Heart left ventricle (tissue), 16 donors: ENCODE data around the gene GRM8. TPM values are rescaled to one million over a fixed set of nuclear protein-coding genes. Genes with fewer than 3 reads are reported as not detected.

ENCODE experiments used
- ATAC-seq, 4 donors: fragments of 200-7000 bp; cut with Tn5 transposase; one replicate each; pipeline ENCODE4 v1.9.1; 2020 to 2022; ENCODE audit warnings: moderate library complexity in 4 of 4, mild to moderate bottlenecking in 3 of 4, moderate number of reproducible peaks in 1 of 4
- DNase-seq, 5 donors: peaks; one replicate each; pipeline ENCODE4 v3.0.0-alpha.2; 2020
- H3K27ac ChIP-seq, 12 donors: fragments of 200-600 bp; sonication (generic) in 4 of 12; one replicate each; pipeline versions ENCODE4 v1.5.0 to v1.8.0; 2016 to 2022; ENCODE audit warnings: mild to moderate bottlenecking in 2 of 12
- H3K27me3 ChIP-seq, 9 donors: fragments of 200-600 bp; sonication (generic) in 2 of 9; one replicate each; pipeline versions ENCODE4 v1.5.1 to v1.8.0; 2016 to 2022; ENCODE audit warnings: mild to moderate bottlenecking in 3 of 9
- H3K36me3 ChIP-seq, 9 donors: fragments of 200-600 bp; sonication (generic) in 2 of 9; one replicate each; pipeline versions ENCODE4 v1.5.0 to v1.8.0; 2018 to 2022; ENCODE audit warnings: mild to moderate bottlenecking in 2 of 9
- H3K4me1 ChIP-seq, 12 donors: fragments of 200-600 bp; sonication (generic) in 4 of 12; one replicate each; pipeline versions ENCODE4 v1.5.0 to v1.8.0; 2016 to 2022; ENCODE audit warnings: mild to moderate bottlenecking in 3 of 12
- H3K4me3 ChIP-seq, 12 donors: fragments of 200-600 bp; sonication (generic) in 4 of 12; one replicate each; pipeline versions ENCODE4 v1.5.0 to v1.8.0; 2017 to 2022; ENCODE audit warnings: mild to moderate bottlenecking in 9 of 12, moderate library complexity in 4 of 12
- H3K9me3 ChIP-seq, 12 donors: fragments of 200-600 bp; sonication (generic) in 4 of 12; one replicate each; pipeline versions ENCODE4 v1.5.0 to v1.8.0; 2016 to 2022; ENCODE audit warnings: mild to moderate bottlenecking in 1 of 12
- CTCF ChIP-seq, 12 donors: fragments of 200-600 bp; sonication (generic) in 4 of 12; IDR thresholded peaks; one replicate each; pipeline versions ENCODE4 v1.5.0 to v1.8.0; 2018 to 2022; ENCODE audit warnings: antibody characterized with exemption in 12 of 12, mild to moderate bottlenecking in 5 of 12
- POLR2A ChIP-seq, 2 donors: fragments of 450-650 bp; IDR thresholded peaks; one replicate each; pipeline ENCODE4 v1.6.1; 2017; ENCODE audit warnings: antibody characterized with exemption in 2 of 2, mild to moderate bottlenecking in 2 of 2, moderate library complexity in 2 of 2
- WGBS, 4 donors: extraction: QIAGEN DNeasy Blood & Tissue Kit in 2 of 4; methylation state at CpG; one replicate each; pipeline versions ENCODE4 v1.1.5 to v1.1.7; 2013 to 2018; 5-methylcytosine and 5-hydroxymethylcytosine counted together
- intact Hi-C, 10 donors: fragments of 100-400 bp; cut with DNase I; formaldehyde crosslinking; loops; one replicate each; pipeline versions ENCODE4 v1.11.1 to v1.14.2; 2022
- polyA plus RNA-seq, 2 donors: library from polyadenylated mRNA; stranded (reverse); fragments of 200-250 nt; gene quantifications; one replicate each; pipeline ENCODE4 v1.2.3, GENCODE V29; 2013
- total RNA-seq, 9 donors: library from RNA; depleted of rRNA in 2 of 9; stranded (reverse); fragments of >200 nt in 2 of 9; fragmentation: NEBNext Ultra II Directional in 3 of 9; extraction: Animal tissue kit (Norgen Biotek cat#: 25700) in 3 of 9; gene quantifications; one replicate each; pipeline versions ENCODE4 v1.1.0 to v1.2.4, GENCODE V29; 2016 to 2023
- donor health status: ischemic (EF 13 %, LVEDD 7.1; RV severe dilation, severe dysfunction).
- donor health status: healthy with polysubstance abuse.
- donor health status: DM: no; HTN: yes; CAD: no.
- donor health status: DM: no; HTN: no; CAD: no.
- donor health status: ischemic (EF 25% LVEDD 6.9; RV normal size, moderate dysfunction).
- donor health status: ischemic (EF 25% LVEDD 5.7; RV mildly dilated, moderate dysfunction).
- donor health status: healthy.
- donor health status: DM: yes; HTN: yes; CAD: no.
- donor health status: ischemic (EF 35%, LVEDD 5.7; RV mildly dilated, moderate dysfunction).
- donor health status: nonischemic (EF 11% LVEDD 7.7; RV severe dilation, severe dysfunction).
- donor health status: DM: yes; HTN: yes; CAD: no.
- donor health status: PGD.
- donor health status: ischemic (EF 29% LVEDD 5.4; RV normal size, mild dysfunction).
- donor health status: nonischemic (EF 23%, LVEDD 6.1; RV moderate dilation, normal function).

Gene GRM8
- total and polyA plus RNA-seq, 11 donors: 0.21 to 0.75 (median 0.32) TPM; not detected in 5

- Histone ChIP-seq H3K4me1 (peaks cover 0 to 9% (median 0%) of the 10 kb centered on the region in 12 donors), H3K27ac (no peak overlapping the region), H3K4me3 (no peak overlapping the region), H3K9me3 (no peaks in the 10 kb centered on the region), H3K27me3 (no peaks in the 10 kb centered on the region), H3K36me3 (no peaks in the 10 kb centered on the region)
- intact Hi-C loops: no loop called here
- DNase-seq (no peak), ATAC-seq (no peak)
- TF ChIP-seq POLR2A (IDR thresholded peaks at IDR 0.05): no peak
These were observed 553.0 kb downstream of the GRM8 start for GRCh38 chr7:126699707-126700106.

GRCh38 chr7:126698909-126699308 lies 553.8 kb downstream of the GRM8 start:
- H3K4me1 ChIP-seq: peaks cover 0 to 9% (median 0%) of the 10 kb centered on the region in 12 donors
- ATAC-seq (no peak), DNase-seq (no peak)
- no peak overlapping the region for H3K4me3 ChIP-seq
- intact Hi-C loops: no loop called here
- H3K9me3 ChIP-seq: no peaks in the 10 kb centered on the region
- 26 to 38% (median 30%) methylated on average over 2 of the region's 2 CpGs for WGBS, 4 donors
- TF ChIP-seq CTCF (IDR thresholded peaks at IDR 0.05) (no peak), POLR2A (IDR thresholded peaks at IDR 0.05) (no peak)
- no peak overlapping the region for H3K27ac ChIP-seq
- no peaks in the 10 kb centered on the region for H3K27me3 ChIP-seq
- H3K36me3 ChIP-seq: no peaks in the 10 kb centered on the region

- Histone ChIP-seq H3K4me1 (peaks cover 0 to 9% (median 0%) of the 10 kb centered on the region in 12 donors), H3K36me3 (no peaks in the 10 kb centered on the region), H3K27ac (no peak overlapping the region), H3K4me3 (no peak overlapping the region), H3K9me3 (no peaks in the 10 kb centered on the region), H3K27me3 (no peaks in the 10 kb centered on the region)
- no peak for TF ChIP-seq CTCF (IDR thresholded peaks at IDR 0.05)
- TF ChIP-seq POLR2A (IDR thresholded peaks at IDR 0.05): no peak
- DNase-seq (no peak), ATAC-seq (no peak)
- intact Hi-C loops: no loop called here
- WGBS, 4 donors: 66 to 73% (median 68%) methylated on average over 2 of the region's 2 CpGs
These were observed 554.3 kb downstream of the GRM8 start for GRCh38 chr7:126698446-126698845.

GRCh38 chr7:126696256-126697038 lies 556.3 kb downstream of the GRM8 start:
- TF ChIP-seq CTCF (IDR thresholded peaks at IDR 0.05): no peak
- no peak for TF ChIP-seq POLR2A (IDR thresholded peaks at IDR 0.05)
- intact Hi-C loops: no loop called here

More at GRCh38 chr7:126696256-126697038, 556.3 kb downstream of the GRM8 start:
- no peak overlapping the region for H3K4me3 ChIP-seq
- H3K36me3 ChIP-seq: no peaks in the 10 kb centered on the region
- no peak overlapping the region for H3K27ac ChIP-seq
- H3K27me3 ChIP-seq: no peaks in the 10 kb centered on the region
- ATAC-seq: no peak
- WGBS, 4 donors: 77 to 81% (median 79%) methylated on average over 9 of the region's 9 CpGs
- H3K4me1 ChIP-seq: peaks cover 0 to 9% (median 0%) of the 10 kb centered on the region in 12 donors
- H3K9me3 ChIP-seq: no peaks in the 10 kb centered on the region
- no peak for DNase-seq
